Stimulated activated CD4-positive, alpha-beta T cell treated with anti-CD3 and anti-CD28 coated beads, Interleukin-12 subunit alpha, Interleukin-12 subunit beta, amount 100 ng/mL, for 24 hours (primary cell): Measurements from ENCODE around the gene PEF1.

ENCODE experiments used
- DNase-seq, 2 experiments: peaks; one replicate each; pipeline ENCODE4 v3.0.0-alpha.2; 2020; ENCODE audit warnings: low read depth in 2 of 2

The PEF1 gene

GRCh38 chr1:31584869-31585735 is 59.6 kb downstream of the PEF1 start:
- DNase-seq: no peak

- DNase-seq: no peak
Measured at GRCh38 chr1:31583995-31584868, 60.4 kb downstream of the PEF1 start.

GRCh38 chr1:31583082-31583994 is 61.3 kb downstream of the PEF1 start:
- DNase-seq: no peak

GRCh38 chr1:31581821-31582810 is 62.6 kb downstream of the PEF1 start:
- no peak for DNase-seq

GRCh38 chr1:31580891-31581603 is 63.6 kb downstream of the PEF1 start:
- no peak for DNase-seq

GRCh38 chr1:31580513-31580870 is 64.2 kb downstream of the PEF1 start:
- DNase-seq: no peak
